GM12878 (cell line): ENCODE data around the gene ZIC2.

Experiments
- BACH1 ChIP-seq: fragments of 450-650 bp; IDR thresholded peaks from 2 replicates; pipeline ENCODE4 v1.6.1; 2017; ENCODE audit warnings: mild to moderate bottlenecking, borderline replicate concordance
- ESRRA ChIP-seq: IDR thresholded peaks from 2 replicates; pipeline ENCODE4 v1.6.1; 2012; ENCODE audit warnings: mild to moderate bottlenecking, low read length, improper control_type of control experiment
- NFYB ChIP-seq: IDR thresholded peaks from 2 replicates; pipeline ENCODE4 v1.6.1; 2011; ENCODE audit warnings: low read depth, mild to moderate bottlenecking, low read length, improper control_type of control experiment, moderate library complexity; ENCODE audit not compliant: insufficient read depth
- POLR2A ChIP-seq: IDR thresholded peaks from 2 replicates; pipeline ENCODE4 v1.6.1; 2011; ENCODE audit warnings: low read depth, mild to moderate bottlenecking, low read length
- POLR2AphosphoS5 ChIP-seq: IDR thresholded peaks from 2 replicates; pipeline ENCODE4 v1.6.1; 2011; ENCODE audit warnings: mild to moderate bottlenecking, low read length, inconsistent platforms
- SMAD5 ChIP-seq: IDR thresholded peaks from 2 replicates; pipeline ENCODE4 v1.6.1; 2016; ENCODE audit warnings: antibody characterized with exemption, low read depth
- YY1 ChIP-seq: IDR thresholded peaks from 2 replicates; pipeline ENCODE4 v1.6.1; 2011; ENCODE audit warnings: low read depth, mild to moderate bottlenecking, low read length
- TF ChIP-seq, protein P1 (sequence below), 3 experiments: IDR thresholded peaks in 2 of 3; conservative IDR thresholded peaks in 1 of 3; 2 replicates each; pipeline ENCODE4 v1.5.1; 2011; ENCODE audit warnings: low read depth in 3 of 3, low read length in 3 of 3, mild to moderate bottlenecking in 3 of 3, control low read depth in 2 of 3, moderate library complexity in 2 of 3, inconsistent platforms in 1 of 3, mixed read lengths in 1 of 3; ENCODE audit not compliant: control insufficient read depth in 2 of 3, insufficient read depth in 1 of 3; ENCODE audit errors: extremely low read depth in 1 of 3
- TF ChIP-seq, protein P2 (sequence below): IDR thresholded peaks from 2 replicates; pipeline ENCODE4 v1.6.1; 2012; ENCODE audit warnings: low read length, inconsistent platforms
- TF ChIP-seq, protein P3 (sequence below): fragments of 150-350 bp; IDR thresholded peaks from 2 replicates; pipeline ENCODE4 v1.6.1; 2014; ENCODE audit warnings: mild to moderate bottlenecking, low read depth, low read length
- TF ChIP-seq, protein P4 (sequence below): fragments of 450-650 bp; IDR thresholded peaks from 2 replicates; pipeline ENCODE4 v1.6.1; 2016; ENCODE audit warnings: mild to moderate bottlenecking, moderate library complexity, borderline replicate concordance

DNA sequence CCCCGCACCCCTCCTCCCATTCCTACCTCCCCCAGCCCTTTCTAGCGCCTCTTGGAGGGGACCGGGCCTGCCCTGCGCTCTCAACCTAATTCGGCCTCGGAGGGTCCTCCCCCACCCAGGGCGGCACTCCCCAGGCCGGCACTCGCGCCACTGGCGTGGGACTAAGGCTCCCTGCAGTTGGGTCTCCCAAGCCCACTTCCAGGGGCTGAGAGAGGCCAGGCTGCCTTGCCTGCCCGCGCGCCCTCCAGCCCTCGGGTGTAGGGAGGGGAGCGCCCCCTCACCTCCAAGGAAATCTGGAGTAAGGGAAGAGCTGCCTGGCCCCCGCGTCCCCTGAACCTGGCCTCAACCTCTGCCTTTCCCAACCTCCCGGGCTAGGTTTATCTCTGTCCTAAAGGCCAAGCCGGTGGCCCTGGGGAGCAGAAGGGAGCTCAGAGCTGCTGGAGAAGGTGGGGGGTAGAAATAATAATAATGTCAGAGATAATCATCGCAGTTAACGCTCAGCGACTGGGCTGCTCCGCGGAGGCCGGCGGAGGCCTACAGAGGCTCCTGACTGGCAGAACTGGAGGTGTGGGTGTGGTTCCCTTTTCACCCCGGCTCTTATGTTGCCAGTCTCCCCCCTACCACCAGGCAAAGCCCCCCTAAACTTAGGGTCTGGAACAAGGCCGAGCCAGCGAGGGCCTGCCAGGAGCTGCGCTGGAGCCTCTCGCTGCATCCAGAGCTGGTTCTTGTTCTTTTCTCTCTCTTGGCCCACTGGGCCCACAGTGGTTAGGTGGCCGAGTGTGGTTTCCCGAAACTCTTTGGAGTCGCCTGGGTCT lies 9.6 kb downstream of the ZIC2 start:
- TF ChIP-seq POLR2A (no peak), ESRRA (no peak), NFYB (no peak), YY1 (no peak), POLR2AphosphoS5 (no peak), SMAD5 (no peak), BACH1 (no peak)
- TF ChIP-seq, protein P1, sequence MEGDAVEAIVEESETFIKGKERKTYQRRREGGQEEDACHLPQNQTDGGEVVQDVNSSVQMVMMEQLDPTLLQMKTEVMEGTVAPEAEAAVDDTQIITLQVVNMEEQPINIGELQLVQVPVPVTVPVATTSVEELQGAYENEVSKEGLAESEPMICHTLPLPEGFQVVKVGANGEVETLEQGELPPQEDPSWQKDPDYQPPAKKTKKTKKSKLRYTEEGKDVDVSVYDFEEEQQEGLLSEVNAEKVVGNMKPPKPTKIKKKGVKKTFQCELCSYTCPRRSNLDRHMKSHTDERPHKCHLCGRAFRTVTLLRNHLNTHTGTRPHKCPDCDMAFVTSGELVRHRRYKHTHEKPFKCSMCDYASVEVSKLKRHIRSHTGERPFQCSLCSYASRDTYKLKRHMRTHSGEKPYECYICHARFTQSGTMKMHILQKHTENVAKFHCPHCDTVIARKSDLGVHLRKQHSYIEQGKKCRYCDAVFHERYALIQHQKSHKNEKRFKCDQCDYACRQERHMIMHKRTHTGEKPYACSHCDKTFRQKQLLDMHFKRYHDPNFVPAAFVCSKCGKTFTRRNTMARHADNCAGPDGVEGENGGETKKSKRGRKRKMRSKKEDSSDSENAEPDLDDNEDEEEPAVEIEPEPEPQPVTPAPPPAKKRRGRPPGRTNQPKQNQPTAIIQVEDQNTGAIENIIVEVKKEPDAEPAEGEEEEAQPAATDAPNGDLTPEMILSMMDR (IDR thresholded peaks at IDR 0.05 in 2 of 3, conservative IDR thresholded peaks at IDR 0.05 in 1 of 3; ENCODE audit: control insufficient read depth in 2 of 3, extremely low read depth in 1 of 3, insufficient read depth in 1 of 3, low read depth in 3 of 3, low read length in 3 of 3): no peak
- TF ChIP-seq, protein P2, sequence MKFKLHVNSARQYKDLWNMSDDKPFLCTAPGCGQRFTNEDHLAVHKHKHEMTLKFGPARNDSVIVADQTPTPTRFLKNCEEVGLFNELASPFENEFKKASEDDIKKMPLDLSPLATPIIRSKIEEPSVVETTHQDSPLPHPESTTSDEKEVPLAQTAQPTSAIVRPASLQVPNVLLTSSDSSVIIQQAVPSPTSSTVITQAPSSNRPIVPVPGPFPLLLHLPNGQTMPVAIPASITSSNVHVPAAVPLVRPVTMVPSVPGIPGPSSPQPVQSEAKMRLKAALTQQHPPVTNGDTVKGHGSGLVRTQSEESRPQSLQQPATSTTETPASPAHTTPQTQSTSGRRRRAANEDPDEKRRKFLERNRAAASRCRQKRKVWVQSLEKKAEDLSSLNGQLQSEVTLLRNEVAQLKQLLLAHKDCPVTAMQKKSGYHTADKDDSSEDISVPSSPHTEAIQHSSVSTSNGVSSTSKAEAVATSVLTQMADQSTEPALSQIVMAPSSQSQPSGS: no peak
- TF ChIP-seq, protein P3, sequence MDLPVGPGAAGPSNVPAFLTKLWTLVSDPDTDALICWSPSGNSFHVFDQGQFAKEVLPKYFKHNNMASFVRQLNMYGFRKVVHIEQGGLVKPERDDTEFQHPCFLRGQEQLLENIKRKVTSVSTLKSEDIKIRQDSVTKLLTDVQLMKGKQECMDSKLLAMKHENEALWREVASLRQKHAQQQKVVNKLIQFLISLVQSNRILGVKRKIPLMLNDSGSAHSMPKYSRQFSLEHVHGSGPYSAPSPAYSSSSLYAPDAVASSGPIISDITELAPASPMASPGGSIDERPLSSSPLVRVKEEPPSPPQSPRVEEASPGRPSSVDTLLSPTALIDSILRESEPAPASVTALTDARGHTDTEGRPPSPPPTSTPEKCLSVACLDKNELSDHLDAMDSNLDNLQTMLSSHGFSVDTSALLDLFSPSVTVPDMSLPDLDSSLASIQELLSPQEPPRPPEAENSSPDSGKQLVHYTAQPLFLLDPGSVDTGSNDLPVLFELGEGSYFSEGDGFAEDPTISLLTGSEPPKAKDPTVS: no peak
- TF ChIP-seq, protein P4, sequence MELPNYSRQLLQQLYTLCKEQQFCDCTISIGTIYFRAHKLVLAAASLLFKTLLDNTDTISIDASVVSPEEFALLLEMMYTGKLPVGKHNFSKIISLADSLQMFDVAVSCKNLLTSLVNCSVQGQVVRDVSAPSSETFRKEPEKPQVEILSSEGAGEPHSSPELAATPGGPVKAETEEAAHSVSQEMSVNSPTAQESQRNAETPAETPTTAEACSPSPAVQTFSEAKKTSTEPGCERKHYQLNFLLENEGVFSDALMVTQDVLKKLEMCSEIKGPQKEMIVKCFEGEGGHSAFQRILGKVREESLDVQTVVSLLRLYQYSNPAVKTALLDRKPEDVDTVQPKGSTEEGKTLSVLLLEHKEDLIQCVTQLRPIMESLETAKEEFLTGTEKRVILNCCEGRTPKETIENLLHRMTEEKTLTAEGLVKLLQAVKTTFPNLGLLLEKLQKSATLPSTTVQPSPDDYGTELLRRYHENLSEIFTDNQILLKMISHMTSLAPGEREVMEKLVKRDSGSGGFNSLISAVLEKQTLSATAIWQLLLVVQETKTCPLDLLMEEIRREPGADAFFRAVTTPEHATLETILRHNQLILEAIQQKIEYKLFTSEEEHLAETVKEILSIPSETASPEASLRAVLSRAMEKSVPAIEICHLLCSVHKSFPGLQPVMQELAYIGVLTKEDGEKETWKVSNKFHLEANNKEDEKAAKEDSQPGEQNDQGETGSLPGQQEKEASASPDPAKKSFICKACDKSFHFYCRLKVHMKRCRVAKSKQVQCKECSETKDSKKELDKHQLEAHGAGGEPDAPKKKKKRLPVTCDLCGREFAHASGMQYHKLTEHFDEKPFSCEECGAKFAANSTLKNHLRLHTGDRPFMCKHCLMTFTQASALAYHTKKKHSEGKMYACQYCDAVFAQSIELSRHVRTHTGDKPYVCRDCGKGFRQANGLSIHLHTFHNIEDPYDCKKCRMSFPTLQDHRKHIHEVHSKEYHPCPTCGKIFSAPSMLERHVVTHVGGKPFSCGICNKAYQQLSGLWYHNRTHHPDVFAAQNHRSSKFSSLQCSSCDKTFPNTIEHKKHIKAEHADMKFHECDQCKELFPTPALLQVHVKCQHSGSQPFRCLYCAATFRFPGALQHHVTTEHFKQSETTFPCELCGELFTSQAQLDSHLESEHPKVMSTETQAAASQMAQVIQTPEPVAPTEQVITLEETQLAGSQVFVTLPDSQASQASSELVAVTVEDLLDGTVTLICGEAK: no peak
